ENCODE data around the gene TSEN2. TPM values are rescaled to one million over a fixed set of nuclear protein-coding genes. Genes with fewer than 3 reads are reported as not detected.

The TSEN2 gene
- total and polyA plus RNA-seq, 2 of the 13 experiments (the other 11 are each of a cell fraction or from before 2014, with no cell fraction given): 11.0 to 17.3 TPM

GRCh38 chr3:12451960-12452359 is 32.3 kb upstream of the TSEN2 start (continued):
- 0 out of 2 replicates have a peak, but pooled peaks have one; percentile 26 for TF ChIP-seq IRF9 (CRISPR knock-in tag; IDR thresholded peaks at IDR 0.05; ENCODE audit: borderline replicate concordance)
- no peak for TF ChIP-seq MXD1 (CRISPR knock-in tag; IDR thresholded peaks at IDR 0.05)
- TF ChIP-seq PITX1 (CRISPR knock-in tag; IDR thresholded peaks at IDR 0.05): no peak
- no peak for TF ChIP-seq FOSL2 (CRISPR knock-in tag; IDR thresholded peaks at IDR 0.05)
- TF ChIP-seq ZNF652 (CRISPR knock-in tag; IDR thresholded peaks at IDR 0.05; ENCODE audit: borderline replicate concordance, low read depth): no peak
- TF ChIP-seq ZBTB4 (CRISPR knock-in tag; IDR thresholded peaks at IDR 0.05; ENCODE audit: borderline replicate concordance): peak; percentile 2; the same call in 1 of the 2 replicates
- TF ChIP-seq FIP1L1 (IDR thresholded peaks at IDR 0.05; ENCODE audit: borderline replicate concordance, insufficient read depth, low read depth, low read length): no peak
- no peak for TF ChIP-seq ZNF496 (CRISPR knock-in tag; IDR thresholded peaks at IDR 0.05; ENCODE audit: insufficient replicate concordance)
- no peak for TF ChIP-seq EED (CRISPR knock-in tag; IDR thresholded peaks at IDR 0.05)
- TF ChIP-seq SNAPC2 (CRISPR knock-in tag; IDR thresholded peaks at IDR 0.05): no peak
- peak; percentile 16; the same call in 1 of the 2 replicates for TF ChIP-seq ZNF350 (CRISPR knock-in tag; IDR thresholded peaks at IDR 0.05; ENCODE audit: borderline replicate concordance, low read depth)
- no peak for TF ChIP-seq POGK (CRISPR knock-in tag; conservative IDR thresholded peaks at IDR 0.05)
- 0 out of 2 replicates have a peak, but pooled peaks have one; percentile 1 for TF ChIP-seq PHF8 (CRISPR knock-in tag; IDR thresholded peaks at IDR 0.05)
- no peak for TF ChIP-seq ZNF263 (CRISPR knock-in tag; IDR thresholded peaks at IDR 0.05)
- no peak for TF ChIP-seq ZNF614 (CRISPR knock-in tag; IDR thresholded peaks at IDR 0.05; ENCODE audit: borderline replicate concordance)
- peak; percentile 54; the same call in 1 of the 2 replicates for TF ChIP-seq ZNF670 (CRISPR knock-in tag; IDR thresholded peaks at IDR 0.05; ENCODE audit: borderline replicate concordance)
- TF ChIP-seq MNT (IDR thresholded peaks at IDR 0.05): no peak
- TF ChIP-seq ZXDC (CRISPR knock-in tag; IDR thresholded peaks at IDR 0.05): no peak
